ENCODE data around the gene ADD2.
"Not testable (repeated sequence)": the region's sequence is repeated elsewhere in the genome, so short reads cannot be mapped to it uniquely, and the experiment has no call there.

ADD2 gene

GRCh38 chr2:70743677-70744076 lies 24.3 kb downstream of the ADD2 start:
- no peak for DNase-seq (ENCODE audit: extremely low read depth, insufficient read length)
- H3K4me3 ChIP-seq (replicated peaks; ENCODE audit: low read depth, low read length): no peak overlapping the region
- H3K36me3 ChIP-seq (ENCODE audit: control insufficient read depth, insufficient read depth, low read length): no peaks in the 10 kb centered on the region
- no peaks in the 10 kb centered on the region for H3K27me3 ChIP-seq (replicated peaks; ENCODE audit: control insufficient read depth, insufficient read depth, low read length)
- TF ChIP-seq CTCF (IDR thresholded peaks at IDR 0.05; ENCODE audit: insufficient read depth, low read length, poor library complexity, severe bottlenecking): no peak

- DNase-seq (ENCODE audit: extremely low read depth, insufficient read length): no peak
- Histone ChIP-seq H3K27me3 (replicated peaks; ENCODE audit: control insufficient read depth, insufficient read depth, low read length) (no peaks in the 10 kb centered on the region), H3K36me3 (ENCODE audit: control insufficient read depth, insufficient read depth, low read length) (no peaks in the 10 kb centered on the region), H3K4me3 (replicated peaks; ENCODE audit: low read depth, low read length) (no peak overlapping the region)
- no peak for TF ChIP-seq CTCF (IDR thresholded peaks at IDR 0.05; ENCODE audit: insufficient read depth, low read length, poor library complexity, severe bottlenecking)
These were observed 24.9 kb downstream of the ADD2 start for GRCh38 chr2:70743068-70743467.

GRCh38 chr2:70739492-70739891 lies 28.5 kb downstream of the ADD2 start:
- not testable (repeated sequence) for H3K36me3 ChIP-seq (ENCODE audit: control insufficient read depth, insufficient read depth, low read length); H3K4me3 ChIP-seq (replicated peaks; ENCODE audit: low read depth, low read length); DNase-seq (ENCODE audit: extremely low read depth, insufficient read length); H3K27me3 ChIP-seq (replicated peaks; ENCODE audit: control insufficient read depth, insufficient read depth, low read length)

- no peak overlapping the region for H3K4me3 ChIP-seq (replicated peaks; ENCODE audit: low read depth, low read length)
- no peak for DNase-seq (ENCODE audit: extremely low read depth, insufficient read length)
- no peak for TF ChIP-seq CTCF (IDR thresholded peaks at IDR 0.05; ENCODE audit: insufficient read depth, low read length, poor library complexity, severe bottlenecking)
- no peaks in the 10 kb centered on the region for H3K36me3 ChIP-seq (ENCODE audit: control insufficient read depth, insufficient read depth, low read length)
- 0 out of 2 replicates have a peak, but pooled peaks cover 1% of the 10 kb centered on the region for H3K27me3 ChIP-seq (replicated peaks; ENCODE audit: control insufficient read depth, insufficient read depth, low read length)
These were observed 29.8 kb downstream of the ADD2 start for GRCh38 chr2:70738159-70738558.

- no peak for DNase-seq (ENCODE audit: extremely low read depth, insufficient read length)
- Histone ChIP-seq H3K27me3 (replicated peaks; ENCODE audit: control insufficient read depth, insufficient read depth, low read length) (peaks cover 1% of the 10 kb centered on the region; the same call in 1 of the 2 replicates), H3K36me3 (ENCODE audit: control insufficient read depth, insufficient read depth, low read length) (no peaks in the 10 kb centered on the region)
These were observed 32.9 kb downstream of the ADD2 start for GRCh38 chr2:70735071-70735470.

GRCh38 chr2:70733646-70734180 lies 34.3 kb downstream of the ADD2 start:
- TF ChIP-seq CTCF (IDR thresholded peaks at IDR 0.05; ENCODE audit: insufficient read depth, low read length, poor library complexity, severe bottlenecking): no peak
- H3K4me3 ChIP-seq (replicated peaks; ENCODE audit: low read depth, low read length): no peak overlapping the region
- H3K27me3 ChIP-seq (replicated peaks; ENCODE audit: control insufficient read depth, insufficient read depth, low read length): peaks cover 1% of the 10 kb centered on the region; the same call in 1 of the 2 replicates
- no peaks in the 10 kb centered on the region for H3K36me3 ChIP-seq (ENCODE audit: control insufficient read depth, insufficient read depth, low read length)
- no peak for DNase-seq (ENCODE audit: extremely low read depth, insufficient read length)

More at GRCh38 chr2:70735071-70735470, 32.9 kb downstream of the ADD2 start:
- no peak for TF ChIP-seq CTCF (IDR thresholded peaks at IDR 0.05; ENCODE audit: insufficient read depth, low read length, poor library complexity, severe bottlenecking)
- no peak overlapping the region for H3K4me3 ChIP-seq (replicated peaks; ENCODE audit: low read depth, low read length)

All from GM06990 (cell line).